Stimulated activated CD8-positive, alpha-beta memory T cell treated with anti-CD3 and anti-CD28 coated beads, Interleukin-4, amount 100 ng/mL, for 4 hours (primary cell): ENCODE measurements around the gene NCR1.
"Not testable (repeated sequence)": the region's sequence is repeated elsewhere in the genome, so short reads cannot be mapped to it uniquely, and the experiment has no call there.

Experiments used
- DNase-seq, 2 donors: peaks; one replicate each; pipeline ENCODE4 v3.0.0-alpha.2; 2020; ENCODE audit warnings: low read depth in 2 of 2, low spot score in 1 of 2

The NCR1 gene

GRCh38 chr19:54906819-54907218 is 871 bp downstream of the NCR1 start:
- no peak for DNase-seq

GRCh38 chr19:54907899-54908298 is 2.0 kb downstream of the NCR1 start:
- not testable (repeated sequence) for DNase-seq

- no peak for DNase-seq
Observed at GRCh38 chr19:54916822-54917221, 10.9 kb downstream of the NCR1 start.

GRCh38 chr19:54918499-54918898 is 12.6 kb downstream of the NCR1 start:
- no peak for DNase-seq

GRCh38 chr19:54919646-54920563 is 14.0 kb downstream of the NCR1 start:
- DNase-seq: not testable (repeated sequence)

GRCh38 chr19:54921082-54921481 is 15.1 kb downstream of the NCR1 start:
- no peak for DNase-seq

GRCh38 chr19:54923276-54923675 is 17.3 kb downstream of the NCR1 start:
- no peak for DNase-seq

GRCh38 chr19:54928299-54928698 is 22.4 kb downstream of the NCR1 start:
- DNase-seq: no peak

- DNase-seq: no peak
Observed at GRCh38 chr19:54937926-54938325, 32.0 kb downstream of the NCR1 start.

GRCh38 chr19:54938906-54939305 is 33.0 kb downstream of the NCR1 start:
- DNase-seq: no peak

GRCh38 chr19:54939538-54939937 is 33.6 kb downstream of the NCR1 start:
- DNase-seq: not testable (repeated sequence)

- DNase-seq: not testable (repeated sequence)
Observed at GRCh38 chr19:54943772-54944361, 37.9 kb downstream of the NCR1 start.

GRCh38 chr19:54947381-54947780 is 41.4 kb downstream of the NCR1 start, which contains the start of gene NLRP7:
Gene NLRP7, minus strand, starts transcription at chr19:54947530.
- no peak for DNase-seq

- no peak for DNase-seq
Observed at GRCh38 chr19:54949412-54949811, 43.5 kb downstream of the NCR1 start.

- not testable (repeated sequence) for DNase-seq
Observed at GRCh38 chr19:54950580-54950979, 44.6 kb downstream of the NCR1 start.

GRCh38 chr19:54952591-54953344 is 46.8 kb downstream of the NCR1 start:
- DNase-seq: no peak

GRCh38 chr19:54953345-54953713 is 47.4 kb downstream of the NCR1 start:
- not testable (repeated sequence) for DNase-seq

GRCh38 chr19:54955376-54955775 is 49.4 kb downstream of the NCR1 start:
- DNase-seq: no peak

- no peak for DNase-seq
Observed at GRCh38 chr19:54959840-54960239, 53.9 kb downstream of the NCR1 start.
